ENCODE results near the gene PFDN4.

GRCh38 chr20:54256202-54256601 lies 48.3 kb downstream of the PFDN4 start:
- TF ChIP-seq USF2 (IDR thresholded peaks at IDR 0.05) (no peak), MAFK (IDR thresholded peaks at IDR 0.05; ENCODE audit: partially characterized antibody) (no peak), POLR2A (IDR thresholded peaks at IDR 0.05; ENCODE audit: low read length) (no peak), ZNF302 (CRISPR knock-in tag; IDR thresholded peaks at IDR 0.05) (no peak), CEBPB (IDR thresholded peaks at IDR 0.05) (no peak), CTCF (IDR thresholded peaks at IDR 0.05) (no peak), CHD2 (IDR thresholded peaks at IDR 0.05; ENCODE audit: low read length, partially characterized antibody) (no peak)

Measured in A549 (cell line).